AG10803 (cell line): ENCODE results near the gene REM2.

ENCODE experiments used
- DNase-seq: peaks from one replicate; pipeline ENCODE4 v3.0.0; 2010; ENCODE audit warnings: low read depth
- H3K4me3 ChIP-seq: 2 replicates; pipeline ENCODE4 v1.5.1; 2011; ENCODE audit warnings: mild to moderate bottlenecking, low read length, control low read depth
- TF ChIP-seq, protein P1 (sequence below): conservative IDR thresholded peaks from 2 replicates; pipeline ENCODE4 v1.5.1; 2011; ENCODE audit warnings: mild to moderate bottlenecking, low read length, control low read depth, inconsistent platforms

REM2 gene

DNA sequence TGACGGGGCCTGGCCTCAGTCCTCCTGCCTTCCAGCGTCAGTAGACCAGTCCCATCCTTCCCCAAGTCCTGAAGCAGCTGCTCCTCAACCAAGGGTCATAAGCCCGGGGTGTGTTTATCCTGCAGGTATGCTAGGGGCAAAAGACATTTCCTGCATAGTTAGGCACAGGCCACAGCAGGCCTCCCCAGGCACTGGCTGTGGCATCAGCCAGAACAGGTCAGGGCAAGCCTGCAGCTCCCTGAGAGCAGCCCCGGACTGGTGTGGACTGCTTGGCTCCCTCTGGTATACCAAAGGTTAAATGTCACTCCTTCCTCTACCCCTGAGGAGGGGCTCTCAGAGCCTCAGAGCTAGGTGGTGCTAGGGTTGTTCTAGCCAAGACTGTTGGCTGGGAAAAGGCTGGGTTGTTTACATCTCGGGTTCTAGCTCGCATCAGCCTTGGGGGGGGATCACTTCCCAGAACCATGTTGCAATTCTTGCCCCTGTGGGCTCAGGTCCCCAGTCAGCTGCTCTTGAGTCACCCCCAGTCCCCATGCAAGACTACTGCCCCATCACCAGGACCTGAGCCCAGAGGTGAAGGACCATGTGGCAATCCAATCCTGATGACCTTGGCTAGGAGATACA is 43.8 kb upstream of the REM2 start:
- TF ChIP-seq, protein P1, sequence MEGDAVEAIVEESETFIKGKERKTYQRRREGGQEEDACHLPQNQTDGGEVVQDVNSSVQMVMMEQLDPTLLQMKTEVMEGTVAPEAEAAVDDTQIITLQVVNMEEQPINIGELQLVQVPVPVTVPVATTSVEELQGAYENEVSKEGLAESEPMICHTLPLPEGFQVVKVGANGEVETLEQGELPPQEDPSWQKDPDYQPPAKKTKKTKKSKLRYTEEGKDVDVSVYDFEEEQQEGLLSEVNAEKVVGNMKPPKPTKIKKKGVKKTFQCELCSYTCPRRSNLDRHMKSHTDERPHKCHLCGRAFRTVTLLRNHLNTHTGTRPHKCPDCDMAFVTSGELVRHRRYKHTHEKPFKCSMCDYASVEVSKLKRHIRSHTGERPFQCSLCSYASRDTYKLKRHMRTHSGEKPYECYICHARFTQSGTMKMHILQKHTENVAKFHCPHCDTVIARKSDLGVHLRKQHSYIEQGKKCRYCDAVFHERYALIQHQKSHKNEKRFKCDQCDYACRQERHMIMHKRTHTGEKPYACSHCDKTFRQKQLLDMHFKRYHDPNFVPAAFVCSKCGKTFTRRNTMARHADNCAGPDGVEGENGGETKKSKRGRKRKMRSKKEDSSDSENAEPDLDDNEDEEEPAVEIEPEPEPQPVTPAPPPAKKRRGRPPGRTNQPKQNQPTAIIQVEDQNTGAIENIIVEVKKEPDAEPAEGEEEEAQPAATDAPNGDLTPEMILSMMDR: no peak
- peak; percentile 60 for DNase-seq
- peak overlapping the region; percentile 93 for H3K4me3 ChIP-seq

DNA sequence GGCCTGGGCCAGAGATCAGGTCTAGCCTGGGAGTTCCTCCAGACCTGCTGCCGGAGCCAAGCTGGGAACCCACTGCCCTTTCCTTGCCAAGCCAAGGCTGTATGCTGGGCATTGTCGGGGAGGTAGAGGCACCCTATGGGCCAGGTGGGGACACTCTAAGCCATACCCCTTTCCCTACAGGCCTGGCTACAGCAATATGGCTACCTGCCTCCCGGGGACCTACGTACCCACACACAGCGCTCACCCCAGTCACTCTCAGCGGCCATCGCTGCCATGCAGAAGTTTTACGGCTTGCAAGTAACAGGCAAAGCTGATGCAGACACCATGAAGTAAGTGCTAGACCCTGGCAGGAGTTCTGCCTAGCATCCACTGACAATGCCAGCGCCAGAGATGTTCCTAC is 41.7 kb upstream of the REM2 start:
- H3K4me3 ChIP-seq: no peak overlapping the region
- TF ChIP-seq, protein P1: no peak
- no peak for DNase-seq

DNA sequence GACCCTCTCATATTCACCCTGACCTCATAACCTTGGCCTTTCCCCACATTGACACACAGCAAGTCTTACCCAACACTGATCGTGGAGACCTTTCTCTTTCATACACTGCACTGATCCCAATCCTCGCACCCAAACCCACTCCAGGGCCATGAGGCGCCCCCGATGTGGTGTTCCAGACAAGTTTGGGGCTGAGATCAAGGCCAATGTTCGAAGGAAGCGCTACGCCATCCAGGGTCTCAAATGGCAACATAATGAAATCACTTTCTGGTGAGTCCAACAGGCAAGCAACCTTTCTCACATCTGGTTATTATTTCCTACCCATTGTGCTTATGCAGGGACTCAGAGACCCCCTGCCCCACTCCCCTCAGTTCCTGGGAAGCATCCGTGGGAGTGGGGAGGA is 41.3 kb upstream of the REM2 start:
- H3K4me3 ChIP-seq: no peak overlapping the region
- DNase-seq: no peak
- TF ChIP-seq, protein P1: no peak

DNA sequence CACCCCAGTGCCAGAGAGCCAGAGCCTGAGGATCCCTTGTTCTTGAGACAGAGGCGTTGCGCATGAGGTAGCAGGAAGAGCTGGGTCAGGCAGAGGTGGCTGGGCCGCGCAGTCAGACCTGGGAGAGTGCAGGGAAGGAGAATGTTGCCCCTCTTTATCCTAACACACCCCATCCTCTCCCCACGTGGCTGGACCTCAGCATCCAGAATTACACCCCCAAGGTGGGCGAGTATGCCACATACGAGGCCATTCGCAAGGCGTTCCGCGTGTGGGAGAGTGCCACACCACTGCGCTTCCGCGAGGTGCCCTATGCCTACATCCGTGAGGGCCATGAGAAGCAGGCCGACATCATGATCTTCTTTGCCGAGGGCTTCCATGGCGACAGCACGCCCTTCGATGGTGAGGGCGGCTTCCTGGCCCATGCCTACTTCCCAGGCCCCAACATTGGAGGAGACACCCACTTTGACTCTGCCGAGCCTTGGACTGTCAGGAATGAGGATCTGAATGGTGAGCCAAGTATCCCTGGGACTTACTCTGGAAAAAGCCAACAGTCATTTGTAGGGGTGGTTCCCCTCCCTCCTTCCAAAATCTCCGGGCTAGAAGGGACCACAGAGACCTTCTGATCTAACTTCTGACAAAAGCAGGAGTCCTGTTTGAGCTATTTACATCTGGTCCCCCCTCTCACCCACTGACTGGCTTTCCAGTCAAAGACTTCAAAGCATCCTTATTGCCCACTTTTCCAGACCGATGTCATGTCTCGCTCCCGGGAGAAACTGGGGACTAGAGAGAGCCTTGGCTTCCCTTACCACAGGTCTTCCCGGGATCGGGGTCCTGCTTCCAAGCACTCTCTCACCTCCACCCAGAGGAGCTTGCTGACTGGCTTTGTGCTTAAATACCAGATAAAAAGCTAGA is 40.6 kb upstream of the REM2 start:
- TF ChIP-seq, protein P1: no peak
- peak; percentile 37 for DNase-seq
- no peak overlapping the region; the same call in 1 of the 2 replicates for H3K4me3 ChIP-seq

DNA sequence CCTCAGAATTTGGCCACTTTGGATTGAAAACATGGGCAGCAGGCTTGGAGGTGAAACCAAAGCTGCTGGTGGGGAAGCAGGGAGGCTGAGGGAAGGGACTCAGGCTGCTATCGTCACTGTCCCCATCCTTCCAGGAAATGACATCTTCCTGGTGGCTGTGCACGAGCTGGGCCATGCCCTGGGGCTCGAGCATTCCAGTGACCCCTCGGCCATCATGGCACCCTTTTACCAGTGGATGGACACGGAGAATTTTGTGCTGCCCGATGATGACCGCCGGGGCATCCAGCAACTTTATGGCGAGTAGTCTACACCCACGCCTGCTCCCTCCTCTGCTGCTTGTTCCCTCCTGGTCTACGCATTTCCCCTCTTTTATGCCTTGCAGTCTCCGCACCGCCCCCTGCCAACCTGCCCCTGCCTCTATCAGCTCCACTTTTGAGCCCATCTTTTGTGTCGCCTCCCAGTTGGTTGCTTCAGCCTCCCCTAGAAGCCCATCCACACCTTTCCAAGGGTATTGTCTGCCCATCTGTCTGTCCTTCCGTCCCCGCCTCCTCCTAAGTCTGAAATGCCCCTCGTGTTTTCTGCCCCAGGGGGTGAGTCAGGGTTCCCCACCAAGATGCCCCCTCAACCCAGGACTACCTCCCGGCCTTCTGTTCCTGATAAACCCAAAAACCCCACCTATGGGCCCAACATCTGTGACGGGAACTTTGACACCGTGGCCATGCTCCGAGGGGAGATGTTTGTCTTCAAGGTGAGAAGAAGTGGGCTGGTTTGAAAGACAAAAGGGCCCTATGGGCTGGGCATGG is 39.7 kb upstream of the REM2 start:
- no peak overlapping the region for H3K4me3 ChIP-seq
- TF ChIP-seq, protein P1: no peak
- no peak for DNase-seq

DNA sequence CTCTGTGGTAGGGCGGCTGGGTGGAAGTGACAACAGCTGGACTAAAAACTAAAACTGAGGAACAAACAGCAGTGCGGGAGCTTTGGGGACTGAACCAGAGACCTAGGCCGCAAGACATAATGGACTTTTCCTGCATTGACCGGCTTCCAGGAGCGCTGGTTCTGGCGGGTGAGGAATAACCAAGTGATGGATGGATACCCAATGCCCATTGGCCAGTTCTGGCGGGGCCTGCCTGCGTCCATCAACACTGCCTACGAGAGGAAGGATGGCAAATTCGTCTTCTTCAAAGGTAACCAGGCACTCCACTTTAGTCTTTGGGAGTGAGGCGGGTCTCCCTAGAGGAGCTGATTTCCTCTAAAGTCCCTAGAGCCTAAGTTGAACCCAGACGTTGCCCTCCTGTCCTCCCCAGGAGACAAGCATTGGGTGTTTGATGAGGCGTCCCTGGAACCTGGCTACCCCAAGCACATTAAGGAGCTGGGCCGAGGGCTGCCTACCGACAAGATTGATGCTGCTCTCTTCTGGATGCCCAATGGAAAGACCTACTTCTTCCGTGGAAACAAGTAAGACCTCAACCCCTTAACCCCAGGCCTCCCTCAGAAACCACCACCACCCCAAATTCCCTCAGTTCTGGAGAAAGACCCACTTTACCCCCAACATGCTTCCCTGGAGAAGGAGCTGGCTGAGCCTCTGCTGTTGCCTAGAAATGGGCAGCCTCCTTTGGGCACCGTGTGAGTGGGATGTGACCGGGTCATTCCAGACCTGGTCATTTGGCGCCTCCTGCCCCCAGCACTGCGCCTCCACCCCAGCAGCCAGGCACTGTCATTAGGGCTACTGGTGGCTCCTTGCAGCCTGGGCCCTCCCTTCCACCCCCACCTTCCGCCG is 38.6 kb upstream of the REM2 start:
- DNase-seq: no peak
- TF ChIP-seq, protein P1: no peak

More for the DNA sequence above, 38.6 kb upstream of the REM2 start:
- H3K4me3 ChIP-seq: no peak overlapping the region
